GM23338 (cell line): Measurements from ENCODE around the gene SRMS. TPM values are rescaled to one million over a fixed set of nuclear protein-coding genes. Genes with fewer than 3 reads are reported as not detected.

Experiments
- ATAC-seq: fragments of 200-7000 bp; cut with Tn5 transposase; 3 replicates; pipeline ENCODE4 v1.9.1; 2020
- DNase-seq: peaks from one replicate; pipeline ENCODE4 v3.0.0-alpha.2; 2015; ENCODE audit warnings: low spot score
- H2AFZ ChIP-seq: fragments of 200-600 bp; sonication (generic); 2 replicates; pipeline ENCODE4 v1.8.0; 2016; ENCODE audit warnings: antibody characterized with exemption, mild to moderate bottlenecking, moderate library complexity
- H3F3A ChIP-seq: fragments of 200-600 bp; sonication (generic); replicated peaks from 2 replicates; pipeline ENCODE4 v1.8.0; 2017; ENCODE audit warnings: antibody characterized with exemption, mixed run types, low read depth
- H3K27ac ChIP-seq: fragments of 200-600 bp; sonication (generic); 2 replicates; pipeline ENCODE4 v1.6.1; 2016; ENCODE audit warnings: low read depth
- H3K27me3 ChIP-seq: fragments of 200-600 bp; sonication (generic); 2 replicates; pipeline ENCODE4 v1.8.0; 2016; ENCODE audit warnings: mild to moderate bottlenecking, mixed run types, moderate library complexity; ENCODE audit not compliant: insufficient read depth
- H3K36me3 ChIP-seq: fragments of 200-600 bp; sonication (generic); 2 replicates; pipeline ENCODE4 v1.8.0; 2016; ENCODE audit warnings: mild to moderate bottlenecking; ENCODE audit not compliant: insufficient read depth
- H3K4me1 ChIP-seq: fragments of 200-600 bp; sonication (generic); 2 replicates; pipeline ENCODE4 v1.8.0; 2016; ENCODE audit warnings: mild to moderate bottlenecking, moderate library complexity; ENCODE audit not compliant: insufficient read depth
- H3K4me2 ChIP-seq: fragments of 200-600 bp; sonication (generic); 2 replicates; pipeline ENCODE4 v1.7.1; 2017; ENCODE audit warnings: mixed run types
- H3K4me3 ChIP-seq: fragments of 200-600 bp; sonication (generic); 2 replicates; pipeline ENCODE4 v1.6.1; 2016; ENCODE audit warnings: mixed run types
- H3K79me2 ChIP-seq: fragments of 200-600 bp; sonication (generic); replicated peaks from 2 replicates; pipeline ENCODE4 v1.8.0; 2017; ENCODE audit warnings: mild to moderate bottlenecking; ENCODE audit not compliant: insufficient read depth
- H3K9me2 ChIP-seq: fragments of 200-600 bp; sonication (generic); 2 replicates; pipeline ENCODE4 v1.8.0; 2017; ENCODE audit not compliant: insufficient read depth
- H4K20me1 ChIP-seq: fragments of 200-600 bp; sonication (generic); replicated peaks from 2 replicates; pipeline ENCODE4 v1.8.0; 2017; ENCODE audit warnings: mild to moderate bottlenecking; ENCODE audit not compliant: insufficient read depth
- H3K27ac Mint-ChIP-seq: 2 replicates; pipeline ENCODE4 v1.8.0; 2020; ENCODE audit warnings: inconsistent platforms, mild to moderate bottlenecking, moderate library complexity, mixed read lengths
- H3K27me3 Mint-ChIP-seq: 3 replicates; pipeline ENCODE4 v1.8.0; 2022; ENCODE audit warnings: low read depth, mild to moderate bottlenecking, moderate library complexity, mixed read lengths, inconsistent platforms; ENCODE audit not compliant: insufficient read depth, poor library complexity
- H3K36me3 Mint-ChIP-seq: 3 replicates; pipeline ENCODE4 v1.8.0; 2021; ENCODE audit warnings: low read depth, mild to moderate bottlenecking, inconsistent platforms, moderate library complexity, mixed read lengths
- H3K4me1 Mint-ChIP-seq: 3 replicates; pipeline ENCODE4 v1.8.0; 2020; ENCODE audit warnings: mild to moderate bottlenecking, inconsistent platforms, mixed read lengths
- H3K4me3 Mint-ChIP-seq: 3 replicates; pipeline ENCODE4 v1.8.0; 2021; ENCODE audit warnings: moderate library complexity, mild to moderate bottlenecking, inconsistent platforms, mixed read lengths
- H3K9me3 Mint-ChIP-seq: 3 replicates; pipeline ENCODE4 v1.8.0; 2020; ENCODE audit warnings: moderate library complexity, mild to moderate bottlenecking, inconsistent platforms, mixed read lengths
- CREB1 ChIP-seq: fragments of 250-450 bp; sonication (Bioruptor Pico); IDR thresholded peaks from 2 replicates; pipeline ENCODE4 v1.5.0; 2020; ENCODE audit warnings: low read depth, mild to moderate bottlenecking, moderate library complexity
- EZH2 ChIP-seq: fragments of 200-600 bp; sonication (generic); IDR thresholded peaks from one replicate; pipeline ENCODE4 v1.8.0; 2017; ENCODE audit warnings: antibody characterized with exemption, mild to moderate bottlenecking, low read depth; ENCODE audit not compliant: unreplicated experiment
- JUNB ChIP-seq: IDR thresholded peaks from one replicate; pipeline ENCODE4 v1.6.1; 2016; ENCODE audit warnings: antibody characterized with exemption; ENCODE audit not compliant: unreplicated experiment
- REST ChIP-seq: IDR thresholded peaks from one replicate; pipeline ENCODE4 v1.6.1; 2018; ENCODE audit warnings: antibody characterized with exemption; ENCODE audit not compliant: unreplicated experiment
- STAT1 ChIP-seq: IDR thresholded peaks from one replicate; pipeline ENCODE4 v1.6.1; 2016; ENCODE audit warnings: antibody characterized with exemption; ENCODE audit not compliant: unreplicated experiment
- ZNF114 ChIP-seq: fragments of 250-450 bp; sonication (Bioruptor Pico); IDR thresholded peaks from 2 replicates; pipeline ENCODE4 v1.5.0; 2020; ENCODE audit warnings: mild to moderate bottlenecking, moderate library complexity
- ZNF331 ChIP-seq: fragments of 250-450 bp; sonication (Bioruptor Pico); IDR thresholded peaks from 2 replicates; pipeline ENCODE4 v1.5.0; 2020; ENCODE audit warnings: low read depth, mild to moderate bottlenecking, moderate library complexity
- polyA plus RNA-seq: library from polyadenylated mRNA; unstranded; fragments of >200 nt; fragmentation: Nextera tagmentation; extraction: Ambion mirVana; gene quantifications from 2 replicates; pipeline ENCODE4 v1.2.1, GENCODE V29; 2016
- total RNA-seq: library from RNA; depleted of rRNA; stranded (reverse); fragments of >200 nt; shearing (Covaris generic); gene quantifications from 2 replicates; pipeline ENCODE4 v1.2.3, GENCODE V29; 2014
- TF ChIP-seq, protein P1 (sequence below), 2 experiments: fragments of 200-600 bp in 1 of 2; sonication (generic) in 1 of 2; conservative IDR thresholded peaks; 2 replicates each; pipeline versions ENCODE4 v1.5.1 to v1.6.1; 2016 to 2017; ENCODE audit warnings: antibody characterized with exemption in 2 of 2, low read depth in 2 of 2, mild to moderate bottlenecking in 2 of 2, moderate library complexity in 1 of 2

SRMS gene
- total and polyA plus RNA-seq, 2 experiments from 2014 or later: 0.23 to 0.59 TPM

GRCh38 chr20:63538204-63539091, 9.1 kb downstream of the SRMS start:
- H3K79me2 ChIP-seq: no peaks in the 10 kb centered on the region
- peaks cover 9% of the 10 kb centered on the region for H3K27me3 Mint-ChIP-seq
- H3K27me3 ChIP-seq: no peaks in the 10 kb centered on the region
- no peak overlapping the region for H3K27ac Mint-ChIP-seq
- peak overlapping the region; percentile 51; the same call in 1 of the 2 replicates for H3K4me3 ChIP-seq
- H3K4me1 ChIP-seq: no peaks in the 10 kb centered on the region
- TF ChIP-seq, protein P1, sequence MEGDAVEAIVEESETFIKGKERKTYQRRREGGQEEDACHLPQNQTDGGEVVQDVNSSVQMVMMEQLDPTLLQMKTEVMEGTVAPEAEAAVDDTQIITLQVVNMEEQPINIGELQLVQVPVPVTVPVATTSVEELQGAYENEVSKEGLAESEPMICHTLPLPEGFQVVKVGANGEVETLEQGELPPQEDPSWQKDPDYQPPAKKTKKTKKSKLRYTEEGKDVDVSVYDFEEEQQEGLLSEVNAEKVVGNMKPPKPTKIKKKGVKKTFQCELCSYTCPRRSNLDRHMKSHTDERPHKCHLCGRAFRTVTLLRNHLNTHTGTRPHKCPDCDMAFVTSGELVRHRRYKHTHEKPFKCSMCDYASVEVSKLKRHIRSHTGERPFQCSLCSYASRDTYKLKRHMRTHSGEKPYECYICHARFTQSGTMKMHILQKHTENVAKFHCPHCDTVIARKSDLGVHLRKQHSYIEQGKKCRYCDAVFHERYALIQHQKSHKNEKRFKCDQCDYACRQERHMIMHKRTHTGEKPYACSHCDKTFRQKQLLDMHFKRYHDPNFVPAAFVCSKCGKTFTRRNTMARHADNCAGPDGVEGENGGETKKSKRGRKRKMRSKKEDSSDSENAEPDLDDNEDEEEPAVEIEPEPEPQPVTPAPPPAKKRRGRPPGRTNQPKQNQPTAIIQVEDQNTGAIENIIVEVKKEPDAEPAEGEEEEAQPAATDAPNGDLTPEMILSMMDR (conservative IDR thresholded peaks at IDR 0.05; ENCODE audit: low read depth in 2 of 2): peak in 1 of 2 experiments; percentile 62; a peak in 2 of 4 replicates
- TF ChIP-seq JUNB: no peak
- H4K20me1 ChIP-seq: no peaks in the 10 kb centered on the region
- ATAC-seq: peak; percentile 28
- no peak overlapping the region for H3K27ac ChIP-seq
- H3K4me1 Mint-ChIP-seq: peaks cover 5% of the 10 kb centered on the region; the same call in 2 of the 3 replicates
- H2AFZ ChIP-seq: peak overlapping the region; percentile 32; the same call in 1 of the 2 replicates
- peak overlapping the region; percentile 60; the same call in 2 of the 3 replicates for H3K4me3 Mint-ChIP-seq
- no peaks in the 10 kb centered on the region for H3F3A ChIP-seq
- no peaks in the 10 kb centered on the region for H3K36me3 ChIP-seq
- H3K9me2 ChIP-seq: no peaks in the 10 kb centered on the region
- no peaks in the 10 kb centered on the region; the same call in 2 of the 3 replicates for H3K36me3 Mint-ChIP-seq
- H3K9me3 Mint-ChIP-seq: no peaks in the 10 kb centered on the region; the same call in 2 of the 3 replicates
- DNase-seq: peak; percentile 66
- peak overlapping the region; percentile 84 for H3K4me2 ChIP-seq

DNA sequence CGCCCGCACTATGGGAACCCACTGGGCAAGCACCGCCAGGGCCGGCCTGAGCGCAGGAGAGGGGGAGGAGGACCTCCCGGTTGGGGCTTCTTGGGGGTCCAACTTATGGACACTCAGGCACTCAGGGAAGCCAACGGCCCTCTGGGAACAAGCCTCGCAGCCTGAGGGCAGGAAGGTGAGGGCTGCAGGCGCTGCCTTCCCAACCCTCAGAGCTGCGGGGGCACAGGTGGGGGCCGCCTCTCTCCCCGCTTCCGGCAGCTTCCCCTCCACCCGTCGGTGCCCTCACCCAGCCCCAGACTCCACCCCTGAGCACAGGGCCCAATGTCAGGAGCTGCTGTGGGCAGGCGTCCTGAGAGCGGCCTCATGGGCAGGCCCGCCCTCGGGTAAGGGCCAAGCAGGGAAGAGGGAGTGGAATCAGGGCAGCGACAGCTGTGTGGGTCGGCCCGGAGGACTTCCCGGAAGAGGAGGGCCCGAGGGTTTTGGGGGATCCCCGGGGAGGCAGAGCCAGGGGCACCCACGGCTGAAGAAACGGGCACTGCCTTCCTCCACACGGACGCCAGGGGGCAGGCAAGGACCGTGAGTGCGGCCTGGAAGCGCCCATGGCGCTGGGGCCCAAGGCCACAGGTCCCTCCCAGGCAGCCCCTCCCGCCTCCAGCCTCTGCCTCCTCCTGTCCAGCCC, 9.9 kb downstream of the SRMS start:
- Mint-ChIP-seq H3K27ac (no peak overlapping the region), H3K4me3 (peak overlapping the region; percentile 60), H3K36me3 (no peaks in the 10 kb centered on the region), H3K27me3 (peaks cover 9% of the 10 kb centered on the region), H3K4me1 (peaks cover 5% of the 10 kb centered on the region; the same call in 2 of the 3 replicates), H3K9me3 (no peaks in the 10 kb centered on the region)
- no peaks in the 10 kb centered on the region for H3K36me3 ChIP-seq
- peak overlapping the region; percentile 84 for H3K4me2 ChIP-seq
- no peaks in the 10 kb centered on the region for H4K20me1 ChIP-seq
- peak; percentile 79 for ATAC-seq
- no peaks in the 10 kb centered on the region for H3K79me2 ChIP-seq
- H3K27me3 ChIP-seq: no peaks in the 10 kb centered on the region
- H3F3A ChIP-seq: no peaks in the 10 kb centered on the region
- no peaks in the 10 kb centered on the region for H3K4me1 ChIP-seq
- peak overlapping the region; percentile 96 for H2AFZ ChIP-seq
- DNase-seq: peak; percentile 92
- no peak overlapping the region for H3K27ac ChIP-seq
- peak overlapping the region; percentile 51; the same call in 1 of the 2 replicates for H3K4me3 ChIP-seq
- H3K9me2 ChIP-seq: no peaks in the 10 kb centered on the region
- TF ChIP-seq ZNF114 (CRISPR knock-in tag) (no peak), STAT1 (no peak), CREB1 (CRISPR knock-in tag) (peak; percentile 36; the same call in 1 of the 2 replicates), REST (no peak), EZH2 (no peak), ZNF331 (CRISPR knock-in tag) (no peak), JUNB (no peak)
